ENCODE measurements around the gene MALAT1. TPM values are rescaled to one million over a fixed set of nuclear protein-coding genes. Genes with fewer than 3 reads are reported as not detected.
"Not testable (repeated sequence)": the region's sequence is repeated elsewhere in the genome, so short reads cannot be mapped to it uniquely, and the experiment has no call there.

The MALAT1 gene
- total RNA-seq (2014; rRNA removed; shearing (Covaris generic); ENCODE audit: low replicate concordance) = 3,783 and 4,167 TPM in 2 replicates

DNA sequence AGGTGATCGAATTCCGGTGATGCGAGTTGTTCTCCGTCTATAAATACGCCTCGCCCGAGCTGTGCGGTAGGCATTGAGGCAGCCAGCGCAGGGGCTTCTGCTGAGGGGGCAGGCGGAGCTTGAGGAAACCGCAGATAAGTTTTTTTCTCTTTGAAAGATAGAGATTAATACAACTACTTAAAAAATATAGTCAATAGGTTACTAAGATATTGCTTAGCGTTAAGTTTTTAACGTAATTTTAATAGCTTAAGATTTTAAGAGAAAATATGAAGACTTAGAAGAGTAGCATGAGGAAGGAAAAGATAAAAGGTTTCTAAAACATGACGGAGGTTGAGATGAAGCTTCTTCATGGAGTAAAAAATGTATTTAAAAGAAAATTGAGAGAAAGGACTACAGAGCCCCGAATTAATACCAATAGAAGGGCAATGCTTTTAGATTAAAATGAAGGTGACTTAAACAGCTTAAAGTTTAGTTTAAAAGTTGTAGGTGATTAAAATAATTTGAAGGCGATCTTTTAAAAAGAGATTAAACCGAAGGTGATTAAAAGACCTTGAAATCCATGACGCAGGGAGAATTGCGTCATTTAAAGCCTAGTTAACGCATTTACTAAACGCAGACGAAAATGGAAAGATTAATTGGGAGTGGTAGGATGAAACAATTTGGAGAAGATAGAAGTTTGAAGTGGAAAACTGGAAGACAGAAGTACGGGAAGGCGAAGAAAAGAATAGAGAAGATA, at the start of gene MALAT1:
MALAT1 (plus strand) TSS at position 69 of the 736 bp plus-strand sequence.
- H3K27me3 ChIP-seq (ENCODE audit: low read length) = no peaks in the 10 kb centered on the region
- no peaks in the 10 kb centered on the region for H3K9me3 ChIP-seq (ENCODE audit: low read length)
- H3K4me2 ChIP-seq (ENCODE audit: low read depth, low read length, poor library complexity, severe bottlenecking) = peak within 1 kb of the TSS; percentile 99
- H4K20me1 ChIP-seq (ENCODE audit: insufficient read depth, low read depth, low read length) = peaks cover 49% of the 10 kb centered on the region
- DNase-seq = peak; percentile 97
- H2AFZ ChIP-seq (ENCODE audit: low read length) = peak within 1 kb of the TSS; percentile 55; the same call in 1 of the 2 replicates
- H3K79me2 ChIP-seq (ENCODE audit: low read length) = peaks cover 47% of the 10 kb centered on the region
- H3K27ac ChIP-seq (ENCODE audit: low read length) = peak within 1 kb of the TSS; percentile 99
- H3K4me1 ChIP-seq (ENCODE audit: low read length) = peaks cover 65% of the 10 kb centered on the region
- H3K4me3 ChIP-seq (ENCODE audit: low read length) = peak within 1 kb of the TSS; percentile 83
- peaks cover 52% of the 10 kb centered on the region for H3K36me3 ChIP-seq (ENCODE audit: insufficient read depth, low read length)
- H3K9me2 ChIP-seq (replicated peaks; ENCODE audit: insufficient read depth, low read length) = no peaks in the 10 kb centered on the region
- peak within 1 kb of the TSS; percentile 89 for H3K9ac ChIP-seq (ENCODE audit: low read length)

DNA sequence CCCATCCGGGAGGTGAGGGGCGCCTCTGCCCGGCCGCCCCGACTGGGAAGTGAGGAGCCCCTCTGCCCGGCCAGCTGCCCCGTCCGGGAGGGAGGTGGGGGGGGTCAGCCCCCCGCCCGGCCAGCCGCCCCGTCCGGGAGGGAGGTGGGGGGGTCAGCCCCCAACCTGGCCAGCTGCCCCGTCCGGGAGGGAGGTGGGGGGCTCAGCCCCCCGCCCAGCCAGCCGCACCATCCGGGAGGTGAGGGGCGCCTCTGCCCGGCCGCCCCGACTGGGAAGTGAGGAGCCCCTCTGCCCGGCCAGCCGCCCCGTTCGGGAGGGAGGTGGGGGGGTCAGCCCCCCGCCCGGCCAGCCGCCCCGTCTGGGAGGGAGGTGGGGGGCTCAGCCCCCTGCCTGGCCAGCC, 47.5 kb upstream of the MALAT1 start:
- not testable (repeated sequence) for H3K9me2 ChIP-seq (replicated peaks; ENCODE audit: insufficient read depth, low read length); H2AFZ ChIP-seq (ENCODE audit: low read length); H3K9me3 ChIP-seq (ENCODE audit: low read length); H4K20me1 ChIP-seq (ENCODE audit: insufficient read depth, low read depth, low read length); H3K36me3 ChIP-seq (ENCODE audit: insufficient read depth, low read length); H3K9ac ChIP-seq (ENCODE audit: low read length); H3K4me3 ChIP-seq (ENCODE audit: low read length); DNase-seq; H3K4me2 ChIP-seq (ENCODE audit: low read depth, low read length, poor library complexity, severe bottlenecking); H3K27ac ChIP-seq (ENCODE audit: low read length); H3K27me3 ChIP-seq (ENCODE audit: low read length); H3K79me2 ChIP-seq (ENCODE audit: low read length)
- peaks cover 41% of the 10 kb centered on the region for H3K4me1 ChIP-seq (ENCODE audit: low read length)

GRCh38 chr11:65452259-65452658, 46.6 kb upstream of the MALAT1 start:
- H3K9me2 ChIP-seq (replicated peaks; ENCODE audit: insufficient read depth, low read length); H4K20me1 ChIP-seq (ENCODE audit: insufficient read depth, low read depth, low read length); DNase-seq; H3K4me2 ChIP-seq (ENCODE audit: low read depth, low read length, poor library complexity, severe bottlenecking); H3K36me3 ChIP-seq (ENCODE audit: insufficient read depth, low read length); H3K4me3 ChIP-seq (ENCODE audit: low read length); H3K27me3 ChIP-seq (ENCODE audit: low read length); H3K27ac ChIP-seq (ENCODE audit: low read length); H3K9me3 ChIP-seq (ENCODE audit: low read length); H3K9ac ChIP-seq (ENCODE audit: low read length); H2AFZ ChIP-seq (ENCODE audit: low read length); H3K79me2 ChIP-seq (ENCODE audit: low read length): not testable (repeated sequence)
- H3K4me1 ChIP-seq (ENCODE audit: low read length) = peaks cover 45% of the 10 kb centered on the region

- no peaks in the 10 kb centered on the region for H3K9me3 ChIP-seq (ENCODE audit: low read length)
- peaks cover 46% of the 10 kb centered on the region for H3K4me1 ChIP-seq (ENCODE audit: low read length)
- no peaks in the 10 kb centered on the region for H3K9me2 ChIP-seq (replicated peaks; ENCODE audit: insufficient read depth, low read length)
- DNase-seq = no peak
- no peak overlapping the region for H3K27ac ChIP-seq (ENCODE audit: low read length)
- H2AFZ ChIP-seq (ENCODE audit: low read length) = no peak overlapping the region
- H3K9ac ChIP-seq (ENCODE audit: low read length) = no peak overlapping the region
- peaks cover 6% of the 10 kb centered on the region; the same call in 1 of the 2 replicates for H3K36me3 ChIP-seq (ENCODE audit: insufficient read depth, low read length)
- H4K20me1 ChIP-seq (ENCODE audit: insufficient read depth, low read depth, low read length) = no peaks in the 10 kb centered on the region
- H3K4me3 ChIP-seq (ENCODE audit: low read length) = no peak overlapping the region
- H3K79me2 ChIP-seq (ENCODE audit: low read length) = peaks cover 4% of the 10 kb centered on the region; the same call in 1 of the 2 replicates
- no peaks in the 10 kb centered on the region for H3K27me3 ChIP-seq (ENCODE audit: low read length)
- no peak overlapping the region for H3K4me2 ChIP-seq (ENCODE audit: low read depth, low read length, poor library complexity, severe bottlenecking)
These were observed 45.9 kb upstream of the MALAT1 start for GRCh38 chr11:65452806-65453490.

DNA sequence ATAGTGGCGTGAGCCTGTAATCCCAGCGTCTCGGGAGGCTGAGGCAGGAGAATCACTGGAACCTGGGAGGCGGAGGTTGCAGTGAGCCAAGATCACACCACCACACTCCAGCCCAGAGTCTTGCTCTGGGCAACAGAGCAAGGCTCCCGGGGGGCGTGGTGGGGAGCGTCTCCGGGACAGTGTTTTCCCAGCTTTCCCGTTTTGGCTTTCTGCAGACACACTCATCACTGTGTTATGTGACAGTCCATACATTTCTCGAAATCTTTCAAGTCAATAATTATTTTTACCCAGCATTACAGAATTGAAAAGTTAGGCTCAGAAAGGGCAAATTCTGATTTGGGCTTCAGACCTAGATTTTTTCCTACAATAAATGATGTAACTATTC, 44.5 kb upstream of the MALAT1 start:
- Histone ChIP-seq H3K4me1 (ENCODE audit: low read length) (peaks cover 34% of the 10 kb centered on the region), H3K27ac (ENCODE audit: low read length) (no peak overlapping the region; the same call in 1 of the 2 replicates), H3K79me2 (ENCODE audit: low read length) (peaks cover 4% of the 10 kb centered on the region; the same call in 1 of the 2 replicates), H3K27me3 (ENCODE audit: low read length) (no peaks in the 10 kb centered on the region), H3K4me3 (ENCODE audit: low read length) (peak overlapping the region; percentile 100), H3K9ac (ENCODE audit: low read length) (peak overlapping the region; percentile 98), H4K20me1 (ENCODE audit: insufficient read depth, low read depth, low read length) (no peaks in the 10 kb centered on the region), H3K9me3 (ENCODE audit: low read length) (no peaks in the 10 kb centered on the region), H3K9me2 (replicated peaks; ENCODE audit: insufficient read depth, low read length) (no peaks in the 10 kb centered on the region), H3K36me3 (ENCODE audit: insufficient read depth, low read length) (peaks cover 6% of the 10 kb centered on the region; the same call in 1 of the 2 replicates), H3K4me2 (ENCODE audit: low read depth, low read length, poor library complexity, severe bottlenecking) (peak overlapping the region; percentile 100), H2AFZ (ENCODE audit: low read length) (no peak overlapping the region)
- no peak for DNase-seq

DNA sequence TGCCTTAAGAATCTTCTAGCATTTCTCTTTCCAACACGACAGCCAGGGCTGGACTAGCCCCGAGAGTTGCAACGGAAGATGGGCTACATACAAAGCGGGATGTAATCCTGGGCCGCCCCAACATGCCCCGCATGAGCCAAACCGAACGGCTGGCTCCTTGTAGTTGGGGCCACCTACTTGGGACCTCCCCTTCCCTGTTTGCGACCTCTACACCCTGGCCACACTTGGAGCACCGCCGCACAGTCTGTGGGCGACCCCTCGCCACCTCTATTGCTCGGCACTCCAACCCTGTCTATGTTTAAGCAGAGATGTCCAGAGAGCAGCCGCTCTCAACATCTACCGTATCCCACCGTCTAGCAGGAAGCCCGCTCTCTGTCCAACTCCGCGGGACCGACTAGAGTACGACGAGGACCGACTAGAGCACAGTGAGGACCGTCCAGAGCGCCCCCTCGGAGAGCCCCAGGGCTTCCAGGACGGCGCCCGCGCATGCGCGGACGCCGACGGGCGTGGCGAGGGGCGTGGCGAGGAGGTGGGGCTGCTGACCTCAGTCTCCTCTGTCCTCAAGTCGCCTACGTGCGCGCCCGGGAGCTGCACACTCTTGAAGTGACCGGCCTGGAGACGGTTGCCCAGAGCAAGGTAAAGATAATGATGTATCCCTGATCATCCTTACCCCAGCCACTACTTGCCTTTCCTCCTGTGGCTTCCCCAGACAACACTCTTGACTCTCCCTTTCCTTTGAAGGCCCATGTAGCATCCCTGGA, 44.0 kb upstream of the MALAT1 start:
- H3K4me1 ChIP-seq (ENCODE audit: low read length) = peaks cover 34% of the 10 kb centered on the region
- H3K36me3 ChIP-seq (ENCODE audit: insufficient read depth, low read length) = peaks cover 6% of the 10 kb centered on the region; the same call in 1 of the 2 replicates
- H4K20me1 ChIP-seq (ENCODE audit: insufficient read depth, low read depth, low read length) = no peaks in the 10 kb centered on the region
- peak overlapping the region; percentile 98 for H3K9ac ChIP-seq (ENCODE audit: low read length)
- no peaks in the 10 kb centered on the region for H3K9me2 ChIP-seq (replicated peaks; ENCODE audit: insufficient read depth, low read length)
- DNase-seq = peak; percentile 96
- H3K4me2 ChIP-seq (ENCODE audit: low read depth, low read length, poor library complexity, severe bottlenecking) = peak overlapping the region; percentile 100
- H3K27ac ChIP-seq (ENCODE audit: low read length) = peak overlapping the region; percentile 62; the same call in 1 of the 2 replicates
- peak overlapping the region; percentile 81; the same call in 1 of the 2 replicates for H2AFZ ChIP-seq (ENCODE audit: low read length)
- peak overlapping the region; percentile 100 for H3K4me3 ChIP-seq (ENCODE audit: low read length)
- peaks cover 4% of the 10 kb centered on the region; the same call in 1 of the 2 replicates for H3K79me2 ChIP-seq (ENCODE audit: low read length)
- H3K27me3 ChIP-seq (ENCODE audit: low read length) = no peaks in the 10 kb centered on the region
- no peaks in the 10 kb centered on the region for H3K9me3 ChIP-seq (ENCODE audit: low read length)

GRCh38 chr11:65456418-65456817, 42.4 kb upstream of the MALAT1 start:
- H3K79me2 ChIP-seq (ENCODE audit: low read length) = peaks cover 4% of the 10 kb centered on the region; the same call in 1 of the 2 replicates
- no peak overlapping the region for H2AFZ ChIP-seq (ENCODE audit: low read length)
- no peaks in the 10 kb centered on the region for H3K9me2 ChIP-seq (replicated peaks; ENCODE audit: insufficient read depth, low read length)
- peaks cover 34% of the 10 kb centered on the region for H3K4me1 ChIP-seq (ENCODE audit: low read length)
- peaks cover 6% of the 10 kb centered on the region; the same call in 1 of the 2 replicates for H3K36me3 ChIP-seq (ENCODE audit: insufficient read depth, low read length)
- no peaks in the 10 kb centered on the region for H3K27me3 ChIP-seq (ENCODE audit: low read length)
- H4K20me1 ChIP-seq (ENCODE audit: insufficient read depth, low read depth, low read length) = no peaks in the 10 kb centered on the region
- peak overlapping the region; percentile 100 for H3K4me3 ChIP-seq (ENCODE audit: low read length)
- DNase-seq = peak; percentile 43
- H3K9ac ChIP-seq (ENCODE audit: low read length) = peak overlapping the region; percentile 46
- no peaks in the 10 kb centered on the region for H3K9me3 ChIP-seq (ENCODE audit: low read length)
- H3K27ac ChIP-seq (ENCODE audit: low read length) = peak overlapping the region; percentile 60
- H3K4me2 ChIP-seq (ENCODE audit: low read depth, low read length, poor library complexity, severe bottlenecking) = peak overlapping the region; percentile 100

All from Karpas-422 (cell line).